MM.1S (cell line): Measurements from ENCODE around the gene KANK4.

Source experiments
- DNase-seq: peaks from one replicate; pipeline ENCODE4 v3.0.0-alpha.2; 2015
- H2AFZ ChIP-seq: fragments of 300-600 bp; sonication (generic); 2 replicates; pipeline ENCODE4 v1.6.0; 2016; ENCODE audit warnings: antibody characterized with exemption, low read length
- H3F3A ChIP-seq: fragments of 300-600 bp; sonication (generic); 2 replicates; pipeline ENCODE4 v1.6.1; 2016; ENCODE audit warnings: mild to moderate bottlenecking, antibody characterized with exemption, low read length, moderate library complexity, mixed read lengths; ENCODE audit not compliant: insufficient read depth
- H3K27ac ChIP-seq: fragments of 300-600 bp; sonication (generic); 2 replicates; pipeline ENCODE4 v1.5.1; 2016; ENCODE audit warnings: mild to moderate bottlenecking, low read length
- H3K27me3 ChIP-seq: fragments of 300-600 bp; sonication (generic); replicated peaks from 2 replicates; pipeline ENCODE4 v1.6.0; 2016; ENCODE audit warnings: low read length; ENCODE audit not compliant: insufficient read depth
- H3K36me3 ChIP-seq: fragments of 300-600 bp; sonication (generic); replicated peaks from 2 replicates; pipeline ENCODE4 v1.6.1; 2016; ENCODE audit warnings: mild to moderate bottlenecking, low read length, mixed read lengths; ENCODE audit not compliant: insufficient read depth
- H3K4me1 ChIP-seq: fragments of 300-600 bp; sonication (generic); 2 replicates; pipeline ENCODE4 v1.6.1; 2016; ENCODE audit warnings: low read length, mixed read lengths
- H3K4me2 ChIP-seq: fragments of 300-600 bp; sonication (generic); 2 replicates; pipeline ENCODE4 v1.6.0; 2016; ENCODE audit warnings: low read depth, low read length
- H3K4me3 ChIP-seq: fragments of 300-600 bp; sonication (generic); 2 replicates; pipeline ENCODE4 v1.5.1; 2016; ENCODE audit warnings: low read length, mixed read lengths
- H3K79me2 ChIP-seq: fragments of 300-600 bp; sonication (generic); 2 replicates; pipeline ENCODE4 v1.6.1; 2016; ENCODE audit warnings: mixed run types, low read length, mixed read lengths
- H3K9ac ChIP-seq: fragments of 300-600 bp; sonication (generic); 2 replicates; pipeline ENCODE4 v1.6.1; 2016; ENCODE audit warnings: low read length, mixed read lengths
- H3K9me2 ChIP-seq: fragments of 300-600 bp; sonication (generic); replicated peaks from 2 replicates; pipeline ENCODE4 v1.6.1; 2016; ENCODE audit warnings: mild to moderate bottlenecking, low read length, mixed read lengths; ENCODE audit not compliant: insufficient read depth
- H3K9me3 ChIP-seq: fragments of 300-600 bp; sonication (generic); replicated peaks from 2 replicates; pipeline ENCODE4 v1.6.1; 2016; ENCODE audit warnings: mild to moderate bottlenecking, low read length, mixed read lengths; ENCODE audit not compliant: insufficient read depth
- H4K20me1 ChIP-seq: fragments of 300-600 bp; sonication (generic); 2 replicates; pipeline ENCODE4 v1.6.1; 2016; ENCODE audit warnings: mild to moderate bottlenecking, low read length, moderate library complexity, mixed read lengths; ENCODE audit not compliant: insufficient read depth
- EZH2 ChIP-seq: fragments of 300-600 bp; sonication (generic); optimal IDR thresholded peaks from 2 replicates; pipeline ENCODE3; 2017; ENCODE audit warnings: low read depth, mild to moderate bottlenecking, antibody characterized with exemption, low read length, mixed read lengths
- EZH2phosphoT487 ChIP-seq: fragments of 300-600 bp; sonication (generic); IDR thresholded peaks from 2 replicates; pipeline ENCODE4 v1.6.1; 2018; ENCODE audit warnings: antibody characterized with exemption, low read length
- TF ChIP-seq, protein P1 (sequence below): fragments of 300-600 bp; sonication (generic); IDR thresholded peaks from 2 replicates; pipeline ENCODE4 v1.5.1; 2016; ENCODE audit warnings: antibody characterized with exemption, low read length, mixed read lengths

KANK4 gene

DNA sequence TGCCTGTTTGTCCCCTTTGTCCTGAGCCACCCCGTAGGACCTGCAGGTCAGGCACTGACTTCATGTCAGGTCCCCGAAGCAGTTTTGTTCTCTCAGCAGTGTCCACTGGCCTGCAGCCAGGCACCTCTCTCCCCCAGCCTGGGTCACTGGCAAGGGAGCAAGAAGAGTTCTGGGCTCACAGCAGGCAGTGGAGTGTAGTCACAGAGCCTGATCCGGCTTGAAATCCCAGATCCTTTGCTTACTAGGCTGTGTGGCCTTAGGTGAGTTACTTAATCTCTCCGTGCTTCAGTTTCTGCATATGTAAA lies 90.4 kb downstream of the KANK4 start:
- TF ChIP-seq, protein P1, sequence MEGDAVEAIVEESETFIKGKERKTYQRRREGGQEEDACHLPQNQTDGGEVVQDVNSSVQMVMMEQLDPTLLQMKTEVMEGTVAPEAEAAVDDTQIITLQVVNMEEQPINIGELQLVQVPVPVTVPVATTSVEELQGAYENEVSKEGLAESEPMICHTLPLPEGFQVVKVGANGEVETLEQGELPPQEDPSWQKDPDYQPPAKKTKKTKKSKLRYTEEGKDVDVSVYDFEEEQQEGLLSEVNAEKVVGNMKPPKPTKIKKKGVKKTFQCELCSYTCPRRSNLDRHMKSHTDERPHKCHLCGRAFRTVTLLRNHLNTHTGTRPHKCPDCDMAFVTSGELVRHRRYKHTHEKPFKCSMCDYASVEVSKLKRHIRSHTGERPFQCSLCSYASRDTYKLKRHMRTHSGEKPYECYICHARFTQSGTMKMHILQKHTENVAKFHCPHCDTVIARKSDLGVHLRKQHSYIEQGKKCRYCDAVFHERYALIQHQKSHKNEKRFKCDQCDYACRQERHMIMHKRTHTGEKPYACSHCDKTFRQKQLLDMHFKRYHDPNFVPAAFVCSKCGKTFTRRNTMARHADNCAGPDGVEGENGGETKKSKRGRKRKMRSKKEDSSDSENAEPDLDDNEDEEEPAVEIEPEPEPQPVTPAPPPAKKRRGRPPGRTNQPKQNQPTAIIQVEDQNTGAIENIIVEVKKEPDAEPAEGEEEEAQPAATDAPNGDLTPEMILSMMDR: no peak
- no peak for TF ChIP-seq EZH2phosphoT487
- TF ChIP-seq EZH2: no peak
- no peak for DNase-seq
- no peaks in the 10 kb centered on the region for H3K27me3 ChIP-seq
- no peak overlapping the region for H3K4me3 ChIP-seq
- H3K79me2 ChIP-seq: no peaks in the 10 kb centered on the region
- H3K9me2 ChIP-seq: no peaks in the 10 kb centered on the region
- H3K9me3 ChIP-seq: no peaks in the 10 kb centered on the region
- no peaks in the 10 kb centered on the region for H3K4me1 ChIP-seq
- no peak overlapping the region for H3K4me2 ChIP-seq
- H4K20me1 ChIP-seq: no peaks in the 10 kb centered on the region
- H3K9ac ChIP-seq: no peak overlapping the region
- H3K27ac ChIP-seq: no peak overlapping the region
- H2AFZ ChIP-seq: no peak overlapping the region
- H3K36me3 ChIP-seq: no peaks in the 10 kb centered on the region
- no peaks in the 10 kb centered on the region for H3F3A ChIP-seq

DNA sequence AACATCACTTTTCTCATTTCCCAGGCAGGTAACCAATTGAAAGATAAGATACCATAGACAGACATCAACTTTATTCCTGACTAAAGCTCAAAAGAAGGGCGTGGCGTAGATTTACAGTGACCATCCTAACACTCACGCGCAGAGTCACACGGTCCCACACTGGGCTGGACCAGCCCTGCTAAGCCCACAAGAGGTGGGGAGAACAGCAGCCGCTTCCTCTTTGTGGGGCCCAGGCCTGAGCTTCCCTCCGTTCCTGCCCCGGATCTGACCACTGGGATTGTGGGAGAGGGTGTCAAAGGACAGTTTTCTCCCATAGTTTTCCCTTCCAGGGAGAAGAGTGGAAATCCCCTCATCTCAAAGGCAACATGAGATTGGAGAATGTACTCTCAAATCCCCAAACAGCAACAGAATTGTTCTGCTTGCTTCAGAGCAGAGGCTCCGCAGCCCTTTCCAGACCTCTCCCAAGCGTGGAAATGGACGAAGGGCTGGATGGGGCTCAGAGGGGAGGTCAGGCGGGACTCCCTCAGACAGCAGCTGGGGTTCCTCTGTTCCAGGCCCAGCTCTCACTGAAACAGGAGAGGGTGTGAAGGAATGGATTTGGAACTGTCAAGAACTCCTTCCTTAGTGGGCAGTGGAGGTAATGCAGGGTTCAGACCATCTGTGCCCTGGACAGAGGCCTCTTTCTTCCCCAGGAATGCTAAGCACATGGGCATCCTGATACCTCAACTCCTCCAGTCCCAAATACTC lies 90.9 kb downstream of the KANK4 start:
- H3K9ac ChIP-seq: no peak overlapping the region
- H3K36me3 ChIP-seq: no peaks in the 10 kb centered on the region
- no peak for DNase-seq

DNA sequence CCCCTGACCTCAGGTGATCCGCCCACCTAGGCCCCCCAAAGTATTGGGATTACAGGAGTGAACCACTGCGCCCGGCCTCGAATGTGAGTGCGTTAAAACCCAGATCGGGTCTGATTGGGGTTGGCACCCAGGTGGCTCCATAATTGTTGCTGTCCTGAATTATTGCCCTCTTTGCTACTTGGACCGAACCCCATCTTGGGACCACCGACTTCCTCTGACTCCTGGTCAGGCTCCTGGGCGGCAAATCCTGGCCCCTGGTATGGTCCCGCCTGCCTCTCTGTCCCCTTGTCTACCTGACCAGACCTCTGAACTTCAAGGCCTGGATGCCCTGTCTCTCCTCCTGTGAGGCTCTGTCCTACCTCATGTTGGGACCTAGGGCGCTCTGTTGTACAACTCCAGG lies 91.7 kb downstream of the KANK4 start:
- no peaks in the 10 kb centered on the region for H3K4me1 ChIP-seq
- no peak overlapping the region for H3K27ac ChIP-seq
- no peaks in the 10 kb centered on the region for H3K9me3 ChIP-seq
- H3K9ac ChIP-seq: no peak overlapping the region
- TF ChIP-seq, protein P1: no peak
- TF ChIP-seq EZH2phosphoT487 (no peak), EZH2 (no peak)
- no peak for DNase-seq
- H3K79me2 ChIP-seq: no peaks in the 10 kb centered on the region
- no peaks in the 10 kb centered on the region for H3K27me3 ChIP-seq
- no peaks in the 10 kb centered on the region for H3K36me3 ChIP-seq
- H4K20me1 ChIP-seq: no peaks in the 10 kb centered on the region
- no peaks in the 10 kb centered on the region for H3K9me2 ChIP-seq
- H3F3A ChIP-seq: no peaks in the 10 kb centered on the region
- no peak overlapping the region for H3K4me3 ChIP-seq
- no peak overlapping the region for H2AFZ ChIP-seq
- no peak overlapping the region for H3K4me2 ChIP-seq

More for the DNA sequence above, 90.9 kb downstream of the KANK4 start:
- no peaks in the 10 kb centered on the region for H4K20me1 ChIP-seq
- H3K79me2 ChIP-seq: no peaks in the 10 kb centered on the region
- H3K27ac ChIP-seq: no peak overlapping the region
- H3K27me3 ChIP-seq: no peaks in the 10 kb centered on the region
- no peak for TF ChIP-seq EZH2
- TF ChIP-seq, protein P1: no peak
- no peak for TF ChIP-seq EZH2phosphoT487
- no peak overlapping the region for H2AFZ ChIP-seq
- H3K9me3 ChIP-seq: no peaks in the 10 kb centered on the region
- H3K9me2 ChIP-seq: no peaks in the 10 kb centered on the region
- no peaks in the 10 kb centered on the region for H3F3A ChIP-seq
- H3K4me3 ChIP-seq: no peak overlapping the region
- H3K4me1 ChIP-seq: no peaks in the 10 kb centered on the region
- no peak overlapping the region for H3K4me2 ChIP-seq
